Mucosa of stomach (tissue), 1 donor: ENCODE results near the gene MFN2.

Experiments
- H3K27me3 ChIP-seq: one replicate; pipeline ENCODE4 v1.7.0; 2013; ENCODE audit warnings: mild to moderate bottlenecking, low read length; ENCODE audit not compliant: control insufficient read depth, insufficient read depth
- H3K36me3 ChIP-seq: one replicate; pipeline ENCODE4 v1.7.0; 2013; ENCODE audit warnings: low read length; ENCODE audit not compliant: control insufficient read depth, insufficient read depth
- H3K4me1 ChIP-seq: one replicate; pipeline ENCODE4 v1.7.0; 2013; ENCODE audit warnings: mild to moderate bottlenecking, low read length; ENCODE audit not compliant: control insufficient read depth, insufficient read depth
- H3K4me3 ChIP-seq: one replicate; pipeline ENCODE4 v1.7.0; 2013; ENCODE audit warnings: low read length
- H3K9ac ChIP-seq: one replicate; pipeline ENCODE4 v1.7.0; 2013; ENCODE audit warnings: mild to moderate bottlenecking, low read length, moderate library complexity
- H3K9me3 ChIP-seq: one replicate; pipeline ENCODE4 v1.7.0; 2013; ENCODE audit warnings: mild to moderate bottlenecking, low read length, moderate library complexity; ENCODE audit not compliant: control insufficient read depth
- donor health status: Pancreatic carcinoma.

Gene MFN2

DNA sequence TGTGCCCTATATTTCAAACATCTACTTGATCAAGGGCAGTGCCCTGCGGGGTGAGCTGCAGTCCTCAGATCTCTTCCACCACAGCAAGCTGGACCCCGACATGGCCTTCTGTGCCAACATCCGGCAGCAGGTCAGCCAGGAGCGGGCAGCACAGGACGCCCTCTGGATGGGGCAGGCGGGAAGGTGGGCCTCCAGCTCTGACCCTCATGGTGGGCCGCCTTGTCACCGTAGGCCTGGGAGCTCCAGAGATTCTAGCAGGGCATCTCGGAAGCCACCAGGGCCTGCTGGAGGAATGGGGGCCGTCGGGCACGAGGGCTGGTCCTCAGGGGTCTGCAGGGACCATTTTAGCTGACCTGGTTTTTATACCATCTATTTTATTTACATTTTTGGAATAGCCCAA is 15.6 kb upstream of the MFN2 start:
- Histone ChIP-seq H3K9ac (no peak overlapping the region), H3K4me3 (no peak overlapping the region), H3K9me3 (no peaks in the 10 kb centered on the region), H3K27me3 (no peaks in the 10 kb centered on the region), H3K4me1 (peaks cover 4% of the 10 kb centered on the region), H3K36me3 (no peaks in the 10 kb centered on the region)

DNA sequence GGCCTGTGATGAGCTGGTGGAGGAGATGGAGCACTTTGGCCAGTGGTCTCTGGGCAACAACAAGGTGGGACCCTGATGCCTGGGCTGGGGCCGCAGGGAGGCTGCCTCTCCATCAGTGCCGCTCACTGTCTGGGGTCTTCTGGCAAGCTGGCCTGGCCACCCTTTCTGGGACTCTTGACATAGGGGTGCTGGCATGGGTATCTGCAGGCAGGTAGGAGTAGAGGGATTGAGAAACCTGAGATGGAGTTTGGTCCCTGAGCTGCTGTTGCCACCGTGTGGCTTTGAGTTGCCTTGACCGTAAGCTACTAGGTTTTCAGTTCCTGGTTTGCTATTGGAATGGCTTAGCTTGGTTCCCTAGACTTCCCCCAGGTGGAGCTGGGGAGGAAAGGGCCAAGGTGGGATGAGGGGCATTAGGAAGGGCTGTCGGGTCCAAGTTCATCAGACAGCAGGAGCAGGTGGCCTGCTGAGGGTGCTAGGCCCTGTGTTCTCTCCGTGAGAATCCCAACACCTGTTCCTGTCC is 13.2 kb upstream of the MFN2 start:
- peaks cover 4% of the 10 kb centered on the region for H3K4me1 ChIP-seq
- H3K27me3 ChIP-seq: no peaks in the 10 kb centered on the region
- no peaks in the 10 kb centered on the region for H3K36me3 ChIP-seq
- no peak overlapping the region for H3K4me3 ChIP-seq
- no peaks in the 10 kb centered on the region for H3K9me3 ChIP-seq
- H3K9ac ChIP-seq: no peak overlapping the region

- Histone ChIP-seq H3K9me3 (no peaks in the 10 kb centered on the region), H3K9ac (no peak overlapping the region), H3K27me3 (no peaks in the 10 kb centered on the region), H3K4me3 (no peak overlapping the region), H3K4me1 (peaks cover 4% of the 10 kb centered on the region), H3K36me3 (no peaks in the 10 kb centered on the region)
These were observed 9.6 kb upstream of the MFN2 start for GRCh38 chr1:11970441-11971185.

- Histone ChIP-seq H3K27me3 (no peaks in the 10 kb centered on the region), H3K4me3 (no peak overlapping the region), H3K9me3 (no peaks in the 10 kb centered on the region), H3K36me3 (no peaks in the 10 kb centered on the region), H3K4me1 (peaks cover 16% of the 10 kb centered on the region), H3K9ac (no peak overlapping the region)
These were observed 2.6 kb upstream of the MFN2 start for GRCh38 chr1:11977625-11978024.

GRCh38 chr1:11978301-11978700 is 1.9 kb upstream of the MFN2 start:
- Histone ChIP-seq H3K27me3 (no peaks in the 10 kb centered on the region), H3K9ac (no peak overlapping the region), H3K4me1 (peaks cover 23% of the 10 kb centered on the region), H3K36me3 (no peaks in the 10 kb centered on the region), H3K9me3 (no peaks in the 10 kb centered on the region), H3K4me3 (no peak overlapping the region)

DNA sequence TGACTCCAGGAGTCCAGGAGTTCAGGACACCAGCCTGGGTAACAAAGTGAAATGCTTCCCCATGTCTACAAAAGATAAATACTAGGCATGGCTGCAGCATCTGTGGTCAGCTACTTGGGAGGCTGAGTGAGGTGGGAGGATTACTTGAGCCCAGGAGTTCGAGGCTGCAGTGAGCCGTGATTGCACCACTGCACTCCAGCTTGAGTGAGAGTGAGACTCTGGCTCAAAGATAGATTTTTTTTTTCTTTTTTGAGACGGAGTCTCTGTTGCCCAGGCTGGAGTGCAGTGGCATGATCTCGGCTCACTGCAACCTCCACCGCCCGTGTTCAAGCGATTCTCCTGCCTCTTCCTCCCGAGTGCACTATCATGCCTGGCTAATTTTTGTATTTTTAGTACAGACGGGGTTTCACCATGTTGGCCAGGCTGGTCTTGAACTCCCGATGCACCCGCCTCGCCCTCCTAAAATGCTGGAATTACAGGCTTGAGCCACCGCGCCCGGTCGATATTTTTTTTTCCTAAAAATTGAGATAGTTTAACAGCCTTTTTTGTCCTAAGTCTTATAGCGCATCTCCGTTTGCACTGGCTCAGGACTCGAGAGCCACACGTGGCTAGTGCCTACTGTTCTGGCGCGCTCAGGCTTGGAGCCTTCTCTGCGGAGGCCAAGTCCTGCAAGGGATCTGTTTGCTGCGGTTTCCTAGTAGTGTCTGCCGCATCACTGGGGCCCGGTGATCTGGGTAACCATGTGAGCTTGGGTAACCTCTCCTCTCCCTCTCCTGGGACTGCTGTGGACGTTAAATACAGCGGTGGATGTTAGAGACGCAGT is 1.0 kb upstream of the MFN2 start:
- H3K9ac ChIP-seq: peak overlapping the region; percentile 94
- peaks cover 31% of the 10 kb centered on the region for H3K4me1 ChIP-seq
- H3K4me3 ChIP-seq: no peak overlapping the region

GRCh38 chr1:11980676-11980972 is 380 bp downstream of the MFN2 start:
- Histone ChIP-seq H3K9ac (peak overlapping the region; percentile 94), H3K4me1 (peaks cover 41% of the 10 kb centered on the region), H3K9me3 (no peaks in the 10 kb centered on the region), H3K27me3 (no peaks in the 10 kb centered on the region), H3K36me3 (no peaks in the 10 kb centered on the region), H3K4me3 (peak overlapping the region; percentile 62)

More for the DNA sequence above, 1.0 kb upstream of the MFN2 start:
- H3K36me3 ChIP-seq: no peaks in the 10 kb centered on the region
- no peaks in the 10 kb centered on the region for H3K9me3 ChIP-seq
- H3K27me3 ChIP-seq: no peaks in the 10 kb centered on the region

GRCh38 chr1:11981378-11982009 is 1.2 kb downstream of the MFN2 start:
- no peak overlapping the region for H3K4me3 ChIP-seq
- peaks cover 41% of the 10 kb centered on the region for H3K4me1 ChIP-seq
- no peak overlapping the region for H3K9ac ChIP-seq
- no peaks in the 10 kb centered on the region for H3K27me3 ChIP-seq
- H3K36me3 ChIP-seq: no peaks in the 10 kb centered on the region
- H3K9me3 ChIP-seq: no peaks in the 10 kb centered on the region

DNA sequence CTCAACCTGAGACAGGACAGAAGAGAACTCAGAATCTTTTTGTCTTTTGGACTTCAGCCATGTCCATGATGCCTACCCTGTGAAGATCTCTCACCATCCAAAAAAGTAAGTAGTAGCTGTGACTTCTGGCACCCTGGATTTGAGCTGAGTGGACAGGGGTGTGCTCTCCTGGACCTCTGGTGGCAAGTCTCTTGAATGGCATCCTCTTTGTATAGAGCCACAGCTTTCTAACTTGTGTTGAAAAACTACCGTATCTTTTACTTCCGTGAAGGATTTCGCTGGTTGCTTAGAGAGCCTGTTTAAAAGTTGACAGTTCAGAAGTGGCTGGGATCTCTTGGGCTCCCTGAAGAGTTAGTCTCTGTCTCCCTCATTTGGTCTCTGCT is 1.8 kb downstream of the MFN2 start:
- Histone ChIP-seq H3K4me3 (no peak overlapping the region), H3K36me3 (no peaks in the 10 kb centered on the region), H3K9me3 (no peaks in the 10 kb centered on the region), H3K4me1 (peaks cover 41% of the 10 kb centered on the region), H3K27me3 (no peaks in the 10 kb centered on the region), H3K9ac (no peak overlapping the region)

DNA sequence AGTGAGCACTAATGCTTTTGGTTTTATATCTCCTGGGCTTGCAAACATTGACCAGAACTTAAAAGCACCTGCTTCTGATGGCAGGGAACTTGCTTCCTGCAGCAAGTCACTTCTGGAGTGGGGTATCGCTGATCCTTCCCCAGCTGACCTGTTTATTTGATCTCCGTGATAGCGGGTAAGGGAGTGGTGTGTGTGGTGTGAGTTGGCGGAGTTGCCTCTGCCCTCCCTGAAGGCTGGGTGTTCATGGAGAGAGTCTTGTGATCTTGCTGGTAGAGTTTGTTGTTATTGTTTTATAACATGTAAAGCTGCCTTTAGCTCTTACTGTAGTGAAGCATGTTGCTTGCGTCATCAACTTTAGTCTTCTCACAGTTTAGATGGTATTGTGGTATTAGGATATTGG is 3.9 kb downstream of the MFN2 start:
- Histone ChIP-seq H3K9ac (no peak overlapping the region), H3K9me3 (no peaks in the 10 kb centered on the region), H3K27me3 (no peaks in the 10 kb centered on the region), H3K4me1 (peaks cover 41% of the 10 kb centered on the region), H3K36me3 (no peaks in the 10 kb centered on the region), H3K4me3 (no peak overlapping the region)

DNA sequence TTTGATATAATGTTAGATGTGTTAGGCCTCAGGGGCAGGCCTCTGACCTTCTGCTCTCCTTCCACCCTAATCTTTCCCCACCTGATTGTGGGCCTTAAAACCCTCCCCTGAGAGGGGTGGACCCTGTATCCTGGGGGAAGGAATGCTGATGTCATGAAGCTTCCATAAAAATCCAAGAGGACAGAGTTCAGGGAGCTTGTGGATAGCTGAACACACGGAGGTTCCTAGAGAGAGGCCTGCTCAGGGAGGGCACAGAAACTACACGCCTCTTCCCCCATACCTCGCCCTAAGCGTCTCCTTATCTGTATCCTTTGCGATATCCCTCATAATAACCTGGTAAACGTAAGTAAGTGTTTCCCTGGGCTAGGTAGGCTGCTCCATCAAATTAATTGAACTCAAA is 4.3 kb downstream of the MFN2 start:
- Histone ChIP-seq H3K27me3 (no peaks in the 10 kb centered on the region), H3K9ac (no peak overlapping the region), H3K4me1 (peaks cover 41% of the 10 kb centered on the region), H3K36me3 (peaks cover 1% of the 10 kb centered on the region), H3K9me3 (no peaks in the 10 kb centered on the region), H3K4me3 (no peak overlapping the region)

GRCh38 chr1:11985171-11985570 is 4.9 kb downstream of the MFN2 start:
- H3K9me3 ChIP-seq: no peaks in the 10 kb centered on the region
- H3K9ac ChIP-seq: no peak overlapping the region
- H3K27me3 ChIP-seq: no peaks in the 10 kb centered on the region
- no peak overlapping the region for H3K4me3 ChIP-seq
- peaks cover 7% of the 10 kb centered on the region for H3K36me3 ChIP-seq
- H3K4me1 ChIP-seq: peaks cover 41% of the 10 kb centered on the region
